GM21423 (cell line): ENCODE data around the gene RPS13.
"Not testable (repeated sequence)": the region's sequence is repeated elsewhere in the genome, so short reads cannot be mapped to it uniquely, and the experiment has no call there.

Experiments used
- ATAC-seq: cut with Tn5 transposase; IDR thresholded peaks from one replicate; pipeline ENCODE4 v1.9.1; 2021; ENCODE audit warnings: mild to moderate bottlenecking, moderate library complexity; ENCODE audit not compliant: unreplicated experiment

RPS13 gene

GRCh38 chr11:17036666-17037658 is 40.5 kb downstream of the RPS13 start:
- no peak for ATAC-seq

DNA sequence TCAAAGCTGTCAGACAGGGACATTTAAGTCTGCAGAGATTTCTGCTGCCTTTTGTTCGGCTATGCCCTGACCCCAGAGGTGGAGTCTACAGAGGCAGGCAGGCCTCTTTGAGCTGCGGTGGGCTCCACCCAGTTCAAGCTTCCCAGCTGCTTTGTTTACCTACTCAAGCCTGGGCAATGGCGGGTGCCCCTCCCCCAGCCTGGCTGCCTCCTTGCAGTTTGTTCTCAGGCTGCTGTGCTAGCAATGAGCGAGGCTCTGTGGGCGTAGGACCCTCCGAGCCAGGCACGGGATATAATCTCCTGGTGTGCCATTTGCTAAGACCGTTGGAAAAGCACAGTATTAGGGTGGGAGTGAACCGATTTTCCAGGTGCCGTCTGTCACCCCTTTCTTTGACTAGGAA is 43.4 kb downstream of the RPS13 start:
- ATAC-seq: not testable (repeated sequence)

DNA sequence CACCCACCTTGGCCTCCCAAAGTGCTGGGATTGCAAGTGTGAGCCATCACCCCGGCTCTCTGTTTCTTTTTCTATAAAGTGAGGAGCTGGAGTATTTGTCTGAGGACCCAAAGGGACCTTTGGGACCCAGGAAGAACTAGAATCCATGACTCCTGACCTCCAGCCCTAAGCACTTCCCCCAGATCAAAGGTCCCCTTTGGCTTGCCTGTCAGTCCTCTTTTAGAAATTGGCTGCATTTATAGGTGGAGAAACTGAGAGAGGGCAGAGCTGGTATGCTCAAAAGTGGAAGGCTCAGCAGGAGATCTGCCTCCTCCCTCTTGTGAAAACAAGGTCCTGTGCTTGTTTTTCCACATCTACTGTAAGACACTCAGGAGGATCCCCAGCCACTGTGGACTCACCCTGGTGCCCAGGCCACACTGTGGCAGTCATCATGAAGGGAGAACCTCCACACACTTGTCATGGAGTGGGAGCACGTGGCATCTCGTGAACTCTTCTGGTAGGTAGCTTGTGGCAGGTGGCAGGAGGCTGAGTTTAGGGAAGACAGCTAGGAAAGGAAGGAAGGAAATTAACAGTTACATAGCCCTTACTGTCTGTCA is 50.9 kb downstream of the RPS13 start:
- ATAC-seq: no peak

DNA sequence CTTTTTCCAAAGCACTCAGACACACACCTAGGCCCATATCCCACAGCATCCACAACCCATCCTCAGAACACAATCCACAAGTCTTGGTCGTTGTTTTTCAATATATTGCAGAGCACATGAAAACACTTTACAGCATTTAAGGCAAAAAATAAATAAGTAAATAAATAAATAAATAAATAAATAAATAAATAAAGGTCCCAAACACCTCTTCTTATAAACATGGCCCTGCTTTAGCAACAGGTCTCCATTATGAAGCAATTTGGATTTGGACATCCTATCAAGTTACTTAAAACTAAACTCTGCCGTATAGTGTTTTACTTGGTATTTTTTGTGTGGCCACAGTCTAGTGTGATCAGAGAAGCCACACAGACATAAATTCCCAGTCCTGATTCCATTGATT is 52.5 kb downstream of the RPS13 start:
- ATAC-seq: no peak
